Trophoblast cell (in vitro differentiated cells and primary cell): Measurements from ENCODE around the gene ESRRG.

ENCODE experiments used
- DNase-seq, 2 donors: peaks; one replicate each; pipeline ENCODE4 v3.0.0-alpha.2; 2016
- H2AFZ ChIP-seq: 2 replicates; pipeline ENCODE4 v1.6.1; 2013; ENCODE audit warnings: low read length, moderate library complexity, mild to moderate bottlenecking; ENCODE audit not compliant: insufficient read depth, poor library complexity
- H2AK5ac ChIP-seq: 2 replicates; pipeline ENCODE4 v1.6.1; 2013; ENCODE audit warnings: mild to moderate bottlenecking, low read length
- H2BK120ac ChIP-seq: 2 replicates; pipeline ENCODE4 v1.6.1; 2013; ENCODE audit warnings: low read length, mild to moderate bottlenecking, moderate library complexity; ENCODE audit not compliant: insufficient read depth, poor library complexity
- H2BK12ac ChIP-seq: 2 replicates; pipeline ENCODE4 v1.6.1; 2013; ENCODE audit warnings: mild to moderate bottlenecking, low read length, moderate library complexity
- H2BK5ac ChIP-seq: 2 replicates; pipeline ENCODE4 v1.6.1; 2013; ENCODE audit warnings: low read length, low read depth, moderate library complexity, mild to moderate bottlenecking; ENCODE audit not compliant: poor library complexity
- H3K14ac ChIP-seq: 2 replicates; pipeline ENCODE4 v1.6.1; 2013; ENCODE audit warnings: mild to moderate bottlenecking, low read length
- H3K18ac ChIP-seq: 2 replicates; pipeline ENCODE4 v1.6.1; 2013; ENCODE audit warnings: mild to moderate bottlenecking, low read length
- H3K23ac ChIP-seq: 2 replicates; pipeline ENCODE4 v1.6.1; 2013; ENCODE audit warnings: low read length
- H3K27ac ChIP-seq: 2 replicates; pipeline ENCODE4 v1.5.1; 2013; ENCODE audit warnings: low read depth, mild to moderate bottlenecking, inconsistent platforms, low read length, moderate library complexity
- H3K27me3 ChIP-seq: 2 replicates; pipeline ENCODE4 v1.6.1; 2013; ENCODE audit warnings: inconsistent platforms, mild to moderate bottlenecking, low read length, moderate library complexity; ENCODE audit not compliant: insufficient read depth
- H3K36me3 ChIP-seq, 2 experiments: 1 replicate in 1 of 2; 2 replicates in 1 of 2; pipeline ENCODE4 v1.6.1; 2013; ENCODE audit warnings: low read length in 2 of 2, mild to moderate bottlenecking in 2 of 2, moderate library complexity in 1 of 2; ENCODE audit not compliant: insufficient read depth in 2 of 2, control insufficient read depth in 1 of 2
- H3K4ac ChIP-seq: 2 replicates; pipeline ENCODE4 v1.6.1; 2013; ENCODE audit warnings: low read depth, mild to moderate bottlenecking, low read length, moderate library complexity
- H3K4me1 ChIP-seq, 2 experiments: 1 replicate in 1 of 2; 2 replicates in 1 of 2; pipeline ENCODE4 v1.6.1; 2013; ENCODE audit warnings: low read length in 2 of 2, mild to moderate bottlenecking in 2 of 2, moderate library complexity in 1 of 2; ENCODE audit not compliant: insufficient read depth in 2 of 2, control insufficient read depth in 1 of 2
- H3K4me2 ChIP-seq: 2 replicates; pipeline ENCODE4 v1.6.1; 2013; ENCODE audit warnings: inconsistent platforms, mild to moderate bottlenecking, low read length, moderate library complexity
- H3K4me3 ChIP-seq: 2 replicates; pipeline ENCODE4 v1.5.1; 2013; ENCODE audit warnings: mild to moderate bottlenecking, low read depth, low read length, inconsistent platforms
- H3K79me1 ChIP-seq: one replicate; pipeline ENCODE4 v1.6.1; 2013; ENCODE audit warnings: low read length
- H3K79me2 ChIP-seq: 2 replicates; pipeline ENCODE4 v1.6.1; 2013; ENCODE audit warnings: low read length, mild to moderate bottlenecking; ENCODE audit not compliant: control insufficient read depth, insufficient read depth, poor library complexity
- H3K9ac ChIP-seq: 2 replicates; pipeline ENCODE4 v1.6.1; 2013; ENCODE audit warnings: mild to moderate bottlenecking, low read length
- H3K9me3 ChIP-seq: 2 replicates; pipeline ENCODE4 v1.6.1; 2013; ENCODE audit warnings: low read depth, mild to moderate bottlenecking, control low read depth, inconsistent platforms, low read length; ENCODE audit not compliant: insufficient read depth
- H4K12ac ChIP-seq: 2 replicates; pipeline ENCODE4 v1.6.1; 2013; ENCODE audit warnings: low read depth, mild to moderate bottlenecking, low read length, moderate library complexity
- H4K8ac ChIP-seq: 2 replicates; pipeline ENCODE4 v1.6.1; 2013; ENCODE audit warnings: low read depth, mild to moderate bottlenecking, low read length, moderate library complexity
- H4K91ac ChIP-seq: one replicate; pipeline ENCODE4 v1.6.1; 2013; ENCODE audit warnings: low read depth, mild to moderate bottlenecking, low read length, moderate library complexity
- WGBS: extraction: QIAGEN DNeasy Blood & Tissue Kit; methylation state at CpG from one replicate; pipeline ENCODE4 v1.1.7; 2013; ENCODE audit warnings: missing lambda C conversion rate; ENCODE audit not compliant: insufficient read length, insufficient coverage; ENCODE audit errors: extremely low coverage; 5-methylcytosine and 5-hydroxymethylcytosine counted together

Gene ESRRG

DNA sequence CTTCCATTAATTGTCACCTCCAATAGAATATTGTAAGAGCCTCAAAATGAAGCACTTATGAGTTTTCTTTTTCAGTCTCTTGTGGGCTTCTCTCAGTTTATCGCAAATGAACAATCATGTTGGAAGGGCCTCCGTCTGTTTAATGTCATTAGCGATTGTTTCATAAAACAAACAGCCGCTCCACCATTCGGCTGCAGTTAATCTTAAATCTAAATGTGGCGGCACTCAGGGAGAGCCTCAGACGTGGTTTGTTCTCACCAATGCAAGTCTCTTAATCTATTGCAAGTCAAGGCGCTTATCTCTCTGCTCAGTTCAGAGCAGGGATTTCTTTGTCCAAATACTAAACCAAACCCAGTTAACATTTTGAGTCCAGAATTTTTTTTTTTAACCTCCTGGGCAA, 34.9 kb upstream of the ESRRG start:
- Histone ChIP-seq H3K9me3 (no peaks in the 10 kb centered on the region), H3K4me2 (no peak overlapping the region), H3K36me3 (no peaks in the 10 kb centered on the region), H3K4ac (no peak overlapping the region), H3K14ac (no peak overlapping the region), H4K91ac (no peak overlapping the region), H3K4me3 (no peak overlapping the region), H2AK5ac (no peak overlapping the region), H3K23ac (no peak overlapping the region), H2AFZ (no peak overlapping the region), H2BK12ac (no peak overlapping the region), H3K27ac (no peak overlapping the region), H3K79me2 (no peaks in the 10 kb centered on the region), H3K18ac (no peak overlapping the region), H4K12ac (no peak overlapping the region), H3K27me3 (no peaks in the 10 kb centered on the region), H2BK120ac (no peak overlapping the region), H4K8ac (no peak overlapping the region), H2BK5ac (no peak overlapping the region), H3K4me1 (no peaks in the 10 kb centered on the region), H3K9ac (no peak overlapping the region), H3K79me1 (no peaks in the 10 kb centered on the region)
- WGBS, result no CpG with 5 or more reads among the region's 8 CpGs
- DNase-seq, result no peak

DNA sequence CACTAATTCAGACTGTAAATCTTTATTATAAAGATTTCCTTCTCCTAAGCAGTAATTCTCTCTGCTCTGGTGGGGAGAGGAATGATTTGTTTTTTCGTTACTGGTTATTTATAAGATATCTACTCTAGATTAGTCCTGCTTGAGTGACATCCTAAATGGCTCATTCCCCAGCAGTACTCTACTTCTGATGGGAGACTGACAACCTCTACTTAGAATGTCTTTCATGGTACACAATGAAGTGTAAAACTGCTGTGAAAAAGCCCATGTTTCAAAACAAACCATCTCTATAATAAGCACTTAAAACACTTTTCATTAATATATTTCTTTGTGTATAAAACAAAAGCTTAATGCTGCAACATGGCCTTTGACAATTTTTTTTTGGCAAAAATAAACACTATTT, 33.9 kb upstream of the ESRRG start:
- no peaks in the 10 kb centered on the region for H3K79me1 ChIP-seq
- no peaks in the 10 kb centered on the region for H3K9me3 ChIP-seq
- no peak overlapping the region for H2BK12ac ChIP-seq
- H2BK5ac ChIP-seq, result no peak overlapping the region
- no peak overlapping the region for H2AK5ac ChIP-seq
- H3K4me1 ChIP-seq, result no peaks in the 10 kb centered on the region
- no peak overlapping the region for H3K27ac ChIP-seq
- no peak overlapping the region for H4K91ac ChIP-seq
- no peak overlapping the region for H3K14ac ChIP-seq
- H3K23ac ChIP-seq, result no peak overlapping the region
- no peaks in the 10 kb centered on the region for H3K79me2 ChIP-seq
- H4K8ac ChIP-seq, result no peak overlapping the region
- no peak overlapping the region for H3K4me3 ChIP-seq
- no peak overlapping the region for H3K18ac ChIP-seq
- no peaks in the 10 kb centered on the region for H3K27me3 ChIP-seq
- no peak overlapping the region for H2AFZ ChIP-seq
- H3K36me3 ChIP-seq, result no peaks in the 10 kb centered on the region
- no peak overlapping the region for H3K4ac ChIP-seq
- H3K4me2 ChIP-seq, result no peak overlapping the region
- no peak for DNase-seq
- WGBS, result no CpG with 5 or more reads among the region's 1 CpG
- H3K9ac ChIP-seq, result no peak overlapping the region
- H4K12ac ChIP-seq, result no peak overlapping the region
- H2BK120ac ChIP-seq, result no peak overlapping the region

DNA sequence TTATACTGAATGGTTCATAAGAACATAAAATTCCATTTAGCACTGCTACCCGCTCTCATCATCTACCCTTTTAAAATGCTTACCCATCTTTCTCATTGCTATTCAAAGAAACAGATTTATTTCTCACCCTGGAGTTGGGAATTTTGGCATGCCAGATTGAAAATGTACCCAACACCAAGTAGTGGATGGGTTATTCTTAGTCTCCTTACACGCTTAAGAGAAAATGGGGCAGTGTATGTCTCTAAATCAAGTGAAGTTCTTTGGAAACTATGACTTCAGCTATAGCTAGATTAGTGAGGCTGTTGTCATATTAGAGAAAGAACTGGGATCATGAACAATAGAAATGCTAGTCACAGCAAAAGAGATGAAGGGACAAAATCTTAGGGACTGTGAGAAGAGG, 27.7 kb upstream of the ESRRG start:
- no CpG with 5 or more reads among the region's 2 CpGs for WGBS
- no peak overlapping the region for H3K4ac ChIP-seq
- no peaks in the 10 kb centered on the region for H3K79me2 ChIP-seq
- H3K23ac ChIP-seq, result no peak overlapping the region
- no peaks in the 10 kb centered on the region for H3K36me3 ChIP-seq
- H3K9ac ChIP-seq, result no peak overlapping the region
- no peak overlapping the region for H2AFZ ChIP-seq
- H2BK5ac ChIP-seq, result no peak overlapping the region
- no peaks in the 10 kb centered on the region for H3K9me3 ChIP-seq
- H4K91ac ChIP-seq, result no peak overlapping the region
- H3K79me1 ChIP-seq, result no peaks in the 10 kb centered on the region
- H2BK120ac ChIP-seq, result no peak overlapping the region
- no peak for DNase-seq
- H3K27me3 ChIP-seq, result no peaks in the 10 kb centered on the region
- no peak overlapping the region for H2AK5ac ChIP-seq
- H3K4me3 ChIP-seq, result no peak overlapping the region
- no peak overlapping the region for H3K18ac ChIP-seq
- H4K8ac ChIP-seq, result no peak overlapping the region
- H3K14ac ChIP-seq, result no peak overlapping the region
- no peak overlapping the region for H4K12ac ChIP-seq
- no peak overlapping the region for H2BK12ac ChIP-seq
- no peak overlapping the region for H3K4me2 ChIP-seq
- no peak overlapping the region for H3K27ac ChIP-seq
- no peaks in the 10 kb centered on the region for H3K4me1 ChIP-seq

DNA sequence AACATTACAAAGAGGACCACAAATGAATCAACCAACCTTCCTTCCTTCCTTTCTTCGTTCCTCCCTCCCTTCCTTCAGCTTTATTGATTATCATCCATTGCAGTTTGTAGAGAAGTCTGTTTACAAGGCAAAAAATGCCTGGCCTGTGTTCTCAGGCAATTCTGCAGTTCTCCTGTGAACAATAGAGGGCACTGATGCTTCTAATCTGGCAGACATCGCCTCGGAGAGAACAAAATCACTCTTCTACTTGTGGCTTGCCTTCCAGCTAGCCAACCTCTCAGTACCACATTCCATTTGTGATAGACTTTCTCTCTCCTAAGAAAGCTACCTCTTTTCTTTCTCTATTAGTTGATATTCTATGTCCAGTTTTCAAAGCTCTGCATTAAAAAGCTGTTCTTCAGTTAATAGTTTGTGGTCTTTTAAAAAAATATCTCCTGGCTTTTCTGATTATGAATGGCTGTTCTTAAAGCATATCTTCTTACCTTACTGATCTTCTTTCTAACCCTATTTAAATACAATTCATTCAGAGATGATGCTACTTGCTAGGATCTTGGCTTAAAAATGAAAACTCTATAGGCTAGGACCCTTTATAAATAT, 26.9 kb upstream of the ESRRG start:
- Histone ChIP-seq H4K12ac (no peak overlapping the region), H3K79me1 (no peaks in the 10 kb centered on the region), H4K91ac (no peak overlapping the region), H3K36me3 (no peaks in the 10 kb centered on the region), H3K4me2 (no peak overlapping the region), H3K27ac (no peak overlapping the region), H3K14ac (no peak overlapping the region), H3K23ac (no peak overlapping the region), H4K8ac (no peak overlapping the region), H3K9ac (no peak overlapping the region), H3K4me1 (no peaks in the 10 kb centered on the region), H3K9me3 (no peaks in the 10 kb centered on the region), H2BK5ac (no peak overlapping the region), H3K27me3 (no peaks in the 10 kb centered on the region), H3K4me3 (no peak overlapping the region), H3K4ac (no peak overlapping the region), H2AK5ac (no peak overlapping the region), H3K18ac (no peak overlapping the region), H2BK12ac (no peak overlapping the region), H2AFZ (no peak overlapping the region), H3K79me2 (no peaks in the 10 kb centered on the region), H2BK120ac (no peak overlapping the region)
- no CpG with 5 or more reads among the region's 3 CpGs for WGBS
- DNase-seq, result peak; percentile 22 to 67
